ENCODE data around the gene AVPI1. TPM values are rescaled to one million over a fixed set of nuclear protein-coding genes. Genes with fewer than 3 reads are reported as not detected.
A peak's percentile ranks its signal among the peaks of the same experiment; 100 is the strongest.

Gene AVPI1
- total and polyA plus RNA-seq, 2 of the 13 experiments (the other 11 are each of a cell fraction or from before 2014, with no cell fraction given): 39.8 to 61.2 TPM

GRCh38 chr10:97729014-97729413 lies 42.0 kb upstream of the AVPI1 start:
- intact Hi-C loops (cut with micrococcal nuclease; ENCODE audit: unreplicated experiment): no loop called here
- no TSS peak for BruUV-seq (replicated peaks)

GRCh38 chr10:97726636-97727178 lies 39.7 kb upstream of the AVPI1 start:
- no peaks in the 10 kb centered on the region for H3K9me3 ChIP-seq (ENCODE audit: low read length)
- peaks cover 20% of the 10 kb centered on the region for H3K4me1 ChIP-seq (ENCODE audit: insufficient read depth, low read length)
- ChIA-PET CTCF (ENCODE audit: low intra/inter-chr PET ratio, low total read pairs) (no interaction called here), POLR2A (interaction anchor here (0.7 to 1.4 kb wide), 3 partner anchors 8 to 19 kb away, joined by 3 to 12 read pairs (median 3); partner anchors contain the start of gene ZFYVE27)
- no peaks in the 10 kb centered on the region for H3K79me2 ChIP-seq (ENCODE audit: insufficient read depth, low read length)
- H3K27me3 ChIP-seq (ENCODE audit: control insufficient read depth in 1 of 2, insufficient read depth in 2 of 2, low read length in 2 of 2): no peaks in the 10 kb centered on the region
- peak; percentile 69 for ATAC-seq
- FAIRE-seq: peak; percentile 67
- H3K36me3 ChIP-seq (replicated peaks in 1 of 2; ENCODE audit: control insufficient read depth in 1 of 2, insufficient read depth in 2 of 2, low read length in 2 of 2): no peaks in the 10 kb centered on the region
- peak; percentile 59 for DNase-seq (ENCODE audit: low spot score)
- BruUV-seq (replicated peaks): no TSS peak
- in situ Hi-C loops (cut with HindIII; ENCODE audit: extremely low pct_ligation_motif_present, low pct_unique_long_range_greater_than_20kb): no loop called here
- peak overlapping the region; percentile 46 to 63 (median 50); a peak in 5 of 6 replicates for H3K4me3 ChIP-seq (replicated peaks in 1 of 3; ENCODE audit: insufficient read depth in 1 of 3, low read depth in 2 of 3, low read length in 3 of 3)
- no peaks in the 10 kb centered on the region for H4K20me1 ChIP-seq (ENCODE audit: insufficient read depth, low read length)
- H3K27ac ChIP-seq (ENCODE audit: extremely low read length, insufficient read depth, low read length): no peak overlapping the region
- peak overlapping the region; percentile 40; the same call in 1 of the 2 replicates for H3K9ac ChIP-seq (ENCODE audit: insufficient read depth, low read depth, low read length)
- H2AFZ ChIP-seq (ENCODE audit: low read length): peak overlapping the region; percentile 100
- intact Hi-C loops (cut with micrococcal nuclease; ENCODE audit: unreplicated experiment): no loop called here
- H3K4me2 ChIP-seq (ENCODE audit: low read depth, low read length): peak overlapping the region; percentile 99
- 30% methylated on average over 8 of the region's 8 CpGs for WGBS (ENCODE audit: low lambda C conversion rate)
- TF ChIP-seq SPEN (CRISPR knock-in tag; IDR thresholded peaks at IDR 0.05; ENCODE audit: low read depth): no peak
- TF ChIP-seq ZNF281 (CRISPR knock-in tag; IDR thresholded peaks at IDR 0.05; ENCODE audit: borderline replicate concordance): no peak
- TF ChIP-seq HES4 (CRISPR knock-in tag; IDR thresholded peaks at IDR 0.05; ENCODE audit: borderline replicate concordance): no peak
- TF ChIP-seq ZNF660 (CRISPR knock-in tag; IDR thresholded peaks at IDR 0.05; ENCODE audit: borderline replicate concordance, low read depth): no peak
- no peak for TF ChIP-seq ZFP37 (CRISPR knock-in tag; IDR thresholded peaks at IDR 0.05; ENCODE audit: borderline replicate concordance)
- no peak for TF ChIP-seq ZNF251 (CRISPR knock-in tag; IDR thresholded peaks at IDR 0.05)
- no peak; the same call in 1 of the 2 replicates for TF ChIP-seq ZNF12 (CRISPR knock-in tag; IDR thresholded peaks at IDR 0.05)
- TF ChIP-seq HCFC1 (IDR thresholded peaks at IDR 0.05; ENCODE audit: low read depth, low read length): peak; percentile 66; the same call in 1 of the 2 replicates
- no peak for TF ChIP-seq ZNF772 (CRISPR knock-in tag; IDR thresholded peaks at IDR 0.05)
- no peak for TF ChIP-seq ZNF773 (CRISPR knock-in tag; IDR thresholded peaks at IDR 0.05; ENCODE audit: borderline replicate concordance)
- no peak for TF ChIP-seq ZSCAN30 (CRISPR knock-in tag; IDR thresholded peaks at IDR 0.05)

More at GRCh38 chr10:97729014-97729413, 42.0 kb upstream of the AVPI1 start:
- no peak for FAIRE-seq
- Histone ChIP-seq H3K4me3 (replicated peaks in 1 of 3; ENCODE audit: insufficient read depth in 1 of 3, low read depth in 2 of 3, low read length in 3 of 3) (no peak overlapping the region), H3K9me3 (ENCODE audit: low read length) (no peaks in the 10 kb centered on the region), H3K36me3 (replicated peaks in 1 of 2; ENCODE audit: control insufficient read depth in 1 of 2, insufficient read depth in 2 of 2, low read length in 2 of 2) (no peaks in the 10 kb centered on the region), H3K27ac (ENCODE audit: extremely low read length, insufficient read depth, low read length) (no peak overlapping the region), H2AFZ (ENCODE audit: low read length) (no peak overlapping the region), H3K79me2 (ENCODE audit: insufficient read depth, low read length) (no peaks in the 10 kb centered on the region), H3K9ac (ENCODE audit: insufficient read depth, low read depth, low read length) (no peak overlapping the region), H3K4me2 (ENCODE audit: low read depth, low read length) (no peak overlapping the region), H4K20me1 (ENCODE audit: insufficient read depth, low read length) (no peaks in the 10 kb centered on the region), H3K4me1 (ENCODE audit: insufficient read depth, low read length) (peaks cover 20% of the 10 kb centered on the region), H3K27me3 (ENCODE audit: control insufficient read depth in 1 of 2, insufficient read depth in 2 of 2, low read length in 2 of 2) (no peaks in the 10 kb centered on the region; a peak in 1 of 5 replicates)
- 67% methylated on average over 5 of the region's 5 CpGs for WGBS (ENCODE audit: low lambda C conversion rate)
- ATAC-seq: no peak
- DNase-seq (ENCODE audit: low spot score): no peak
- in situ Hi-C loops (cut with HindIII; ENCODE audit: extremely low pct_ligation_motif_present, low pct_unique_long_range_greater_than_20kb): no loop called here
- POLR2A ChIA-PET: no interaction called here
- TF ChIP-seq ZNF562 (CRISPR knock-in tag; IDR thresholded peaks at IDR 0.05; ENCODE audit: borderline replicate concordance) (no peak), CEBPB (IDR thresholded peaks at IDR 0.05; ENCODE audit: borderline replicate concordance, low read depth, low read length) (peak; percentile 63; the same call in 1 of the 2 replicates), SRY (CRISPR knock-in tag; IDR thresholded peaks at IDR 0.05) (no peak), ZNF550 (CRISPR knock-in tag; IDR thresholded peaks at IDR 0.05; ENCODE audit: borderline replicate concordance) (no peak)
- CTCF ChIA-PET (ENCODE audit: low intra/inter-chr PET ratio, low total read pairs): interaction anchor here (1.2 kb wide), 1 partner anchor 19 kb away, joined by 6 read pairs; no protein-coding TSS in a partner anchor

All from HepG2 (cell line).